Breast epithelium (tissue), 4 donors: Measurements from ENCODE around the gene UBE2H. TPM values are rescaled to one million over a fixed set of nuclear protein-coding genes. Genes with fewer than 3 reads are reported as not detected.
A peak's percentile ranks its signal among the peaks of the same experiment; 100 is the strongest.

Experiments used
- DNase-seq, 2 donors: peaks; one replicate each; pipeline ENCODE4 v3.0.0-alpha.2; 2019; ENCODE audit warnings: low spot score in 2 of 2
- H3K27ac ChIP-seq, 2 donors: fragments of 200-600 bp; sonication (generic) in 1 of 2; one replicate each; pipeline ENCODE4 v1.5.1; 2016 to 2019; ENCODE audit warnings: mild to moderate bottlenecking in 1 of 2
- H3K27me3 ChIP-seq, 2 donors: fragments of 200-600 bp; sonication (generic) in 1 of 2; one replicate each; pipeline versions ENCODE4 v1.5.1 to v1.6.0; 2017 to 2019; ENCODE audit warnings: control low read depth in 1 of 2, mild to moderate bottlenecking in 1 of 2
- H3K36me3 ChIP-seq: fragments of 200-600 bp; one replicate; pipeline ENCODE4 v1.5.1; 2019
- H3K4me1 ChIP-seq, 2 donors: fragments of 200-600 bp; sonication (generic); one replicate each; pipeline ENCODE4 v1.5.1; 2016 to 2019; ENCODE audit warnings: control low read depth in 1 of 2
- H3K4me3 ChIP-seq, 3 donors: fragments of 200-600 bp; sonication (generic); 1 replicate in 2 of 3; 2 replicates in 1 of 3; pipeline ENCODE4 v1.5.1; 2016 to 2019; ENCODE audit warnings: mild to moderate bottlenecking in 3 of 3, moderate library complexity in 2 of 3
- H3K9me3 ChIP-seq, 2 donors: fragments of 200-600 bp; sonication (generic) in 1 of 2; one replicate each; pipeline ENCODE4 v1.5.1; 2016 to 2019; ENCODE audit warnings: control low read depth in 1 of 2
- CTCF ChIP-seq, 3 donors: fragments of 450-650 bp; IDR thresholded peaks; one replicate each; pipeline ENCODE4 v1.5.1; 2016 to 2017; ENCODE audit warnings: antibody characterized with exemption in 3 of 3, mild to moderate bottlenecking in 3 of 3, moderate library complexity in 3 of 3
- POLR2A ChIP-seq: fragments of 450-650 bp; IDR thresholded peaks from one replicate; pipeline ENCODE4 v1.6.1; 2016; ENCODE audit warnings: antibody characterized with exemption, mild to moderate bottlenecking, moderate library complexity
- POLR2AphosphoS5 ChIP-seq, 3 donors: sonication (generic); formaldehyde crosslinking; IDR thresholded peaks; one replicate each; pipeline ENCODE4 v1.6.1; 2017; ENCODE audit warnings: antibody characterized with exemption in 3 of 3
- intact Hi-C: fragments of 100-400 bp; cut with DNase I; formaldehyde crosslinking; loops from one replicate; pipeline ENCODE4 v1.15.1; 2023; ENCODE audit warnings: low total_unique reads
- total RNA-seq, 3 donors: library from RNA; depleted of rRNA; stranded (reverse); fragments of >200 nt; gene quantifications; one replicate each; pipeline ENCODE4 v1.1.0, GENCODE V29; 2016

The UBE2H gene
- total RNA-seq, 3 donors from 2014 or later, result 81.8 to 124 (median 114) TPM

DNA sequence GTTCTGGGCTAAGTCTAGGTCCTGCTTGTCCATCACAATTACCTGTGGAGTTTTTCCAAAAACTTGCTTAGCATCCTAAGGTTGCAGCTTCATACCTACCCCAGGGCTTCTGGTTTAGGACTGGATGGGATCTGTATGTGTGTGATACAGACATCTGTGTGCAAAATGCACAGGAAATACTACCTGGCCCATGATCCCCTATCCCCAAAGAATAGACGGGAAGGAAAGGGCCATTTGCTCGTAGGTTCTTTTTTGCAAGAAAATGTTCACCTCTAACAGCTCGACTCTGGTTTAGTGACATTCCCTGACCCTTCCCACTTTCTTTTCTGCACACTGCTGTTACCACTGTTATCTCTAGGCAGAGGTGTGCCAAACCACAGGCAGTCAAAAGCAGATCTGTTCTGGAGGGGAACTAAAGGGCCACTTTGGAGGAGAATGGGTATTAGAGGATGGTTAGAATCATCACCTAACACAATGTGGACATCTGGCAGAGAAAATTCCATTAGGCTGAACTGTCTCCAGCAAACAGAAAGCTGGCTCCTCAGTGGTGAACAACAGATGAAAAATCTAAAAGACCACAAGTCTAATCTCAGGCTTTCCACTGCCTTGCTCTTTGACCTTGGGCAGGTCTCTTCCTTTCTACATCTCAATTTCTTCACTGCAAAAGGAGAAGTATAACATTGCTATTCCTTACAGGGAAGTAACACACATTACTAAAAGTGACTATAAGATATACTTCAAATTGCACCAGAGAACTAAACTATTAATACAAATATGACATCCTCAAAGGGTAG lies 107.4 kb downstream of the UBE2H start:
- Histone ChIP-seq H3K27me3 (no peaks in the 10 kb centered on the region), H3K27ac (peak overlapping the region in 1 of 2 donors; percentile 4), H3K4me3 (no peak overlapping the region), H3K4me1 (peaks cover 0 to 15% of the 10 kb centered on the region in 2 donors), H3K36me3 (no peaks in the 10 kb centered on the region), H3K9me3 (no peaks in the 10 kb centered on the region)
- intact Hi-C loops, result no loop called here
- TF ChIP-seq POLR2A, result no peak
- TF ChIP-seq CTCF (IDR thresholded peaks at IDR 0.05), result no peak
- no peak for TF ChIP-seq POLR2AphosphoS5 (IDR thresholded peaks at IDR 0.05)
- DNase-seq, result no peak

- H3K9me3 ChIP-seq, result no peaks in the 10 kb centered on the region
- intact Hi-C loops, result no loop called here
- no peaks in the 10 kb centered on the region for H3K27me3 ChIP-seq
- H3K36me3 ChIP-seq, result no peaks in the 10 kb centered on the region
- no peak for DNase-seq
- no peak for TF ChIP-seq POLR2A
- no peak for TF ChIP-seq CTCF (IDR thresholded peaks at IDR 0.05)
- TF ChIP-seq POLR2AphosphoS5 (IDR thresholded peaks at IDR 0.05), result no peak
- no peak overlapping the region for H3K4me3 ChIP-seq
- no peak overlapping the region for H3K27ac ChIP-seq
- peaks cover 0 to 15% of the 10 kb centered on the region in 2 donors for H3K4me1 ChIP-seq
Observed at GRCh38 chr7:129843978-129844840, 108.6 kb downstream of the UBE2H start.

GRCh38 chr7:129843365-129843898 lies 109.3 kb downstream of the UBE2H start:
- Histone ChIP-seq H3K4me1 (peaks cover 0 to 15% of the 10 kb centered on the region in 2 donors), H3K9me3 (no peaks in the 10 kb centered on the region), H3K27me3 (no peaks in the 10 kb centered on the region), H3K27ac (no peak overlapping the region), H3K36me3 (no peaks in the 10 kb centered on the region), H3K4me3 (no peak overlapping the region)
- no peak for DNase-seq
- intact Hi-C loops, result no loop called here
- TF ChIP-seq POLR2A, result no peak
- TF ChIP-seq CTCF (IDR thresholded peaks at IDR 0.05), result no peak
- no peak for TF ChIP-seq POLR2AphosphoS5 (IDR thresholded peaks at IDR 0.05)

- intact Hi-C loops, result no loop called here
- Histone ChIP-seq H3K4me3 (no peak overlapping the region), H3K4me1 (peaks cover 0 to 15% of the 10 kb centered on the region in 2 donors), H3K9me3 (no peaks in the 10 kb centered on the region), H3K27ac (no peak overlapping the region), H3K27me3 (no peaks in the 10 kb centered on the region), H3K36me3 (no peaks in the 10 kb centered on the region)
- TF ChIP-seq POLR2A (no peak), CTCF (IDR thresholded peaks at IDR 0.05) (no peak), POLR2AphosphoS5 (IDR thresholded peaks at IDR 0.05) (no peak)
- no peak for DNase-seq
Observed at GRCh38 chr7:129841465-129841864, 111.3 kb downstream of the UBE2H start.

- H3K9me3 ChIP-seq, result no peaks in the 10 kb centered on the region
- H3K36me3 ChIP-seq, result no peaks in the 10 kb centered on the region
- H3K27me3 ChIP-seq, result no peaks in the 10 kb centered on the region
- TF ChIP-seq CTCF (IDR thresholded peaks at IDR 0.05) (no peak), POLR2A (no peak), POLR2AphosphoS5 (IDR thresholded peaks at IDR 0.05) (no peak)
- intact Hi-C loops, result no loop called here
- H3K4me3 ChIP-seq, result no peak overlapping the region
- no peak overlapping the region for H3K27ac ChIP-seq
- DNase-seq, result no peak
- H3K4me1 ChIP-seq, result peaks cover 0 to 14% of the 10 kb centered on the region in 2 donors
Observed at GRCh38 chr7:129840757-129841156, 112.0 kb downstream of the UBE2H start.
